Measurements from ENCODE around the gene PTCD2. TPM values are rescaled to one million over a fixed set of nuclear protein-coding genes. Genes with fewer than 3 reads are reported as not detected.

Gene PTCD2
- total RNA-seq, 4 donors from 2014 or later, result 6.3 to 17.4 (median 11.8) TPM

DNA sequence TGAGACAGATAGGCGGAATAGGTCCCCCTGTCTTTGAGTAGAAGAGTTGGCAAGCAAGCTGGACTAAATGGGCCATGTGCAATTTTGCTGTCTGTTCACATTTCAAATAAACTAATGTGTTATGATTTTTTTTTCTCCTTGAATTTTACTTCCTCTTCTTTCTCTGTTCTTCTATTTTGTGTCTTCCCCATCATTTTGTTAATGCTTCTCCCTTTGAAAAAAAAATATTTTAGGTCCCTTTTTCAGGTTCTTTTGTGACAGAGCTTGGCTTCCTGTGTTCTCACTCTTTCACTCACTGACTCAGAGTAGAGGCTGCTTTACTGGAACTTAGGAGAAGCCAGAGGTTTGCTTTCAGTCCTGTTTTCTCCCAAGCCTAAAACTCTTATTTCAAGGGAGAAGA is 48.1 kb downstream of the PTCD2 start:
- DNase-seq (ENCODE audit: low spot score in 2 of 2), result no peak
- H3K4me3 ChIP-seq, result no peak overlapping the region
- peaks cover 0 to 6% (median 2%) of the 10 kb centered on the region in 4 donors for H3K4me1 ChIP-seq
- TF ChIP-seq CTCF (IDR thresholded peaks at IDR 0.05) (no peak), POLR2A (IDR thresholded peaks at IDR 0.05) (no peak), EP300 (IDR thresholded peaks at IDR 0.05) (no peak)
- H3K9me3 ChIP-seq, result no peaks in the 10 kb centered on the region
- H3K27me3 ChIP-seq, result no peaks in the 10 kb centered on the region
- WGBS, 2 donors, result 93 to 96% methylated on average over 1 of the region's 1 CpG
- H3K27ac ChIP-seq, result no peak overlapping the region
- peaks cover 0 to under 1% (median 0%) of the 10 kb centered on the region in 3 donors for H3K36me3 ChIP-seq

DNA sequence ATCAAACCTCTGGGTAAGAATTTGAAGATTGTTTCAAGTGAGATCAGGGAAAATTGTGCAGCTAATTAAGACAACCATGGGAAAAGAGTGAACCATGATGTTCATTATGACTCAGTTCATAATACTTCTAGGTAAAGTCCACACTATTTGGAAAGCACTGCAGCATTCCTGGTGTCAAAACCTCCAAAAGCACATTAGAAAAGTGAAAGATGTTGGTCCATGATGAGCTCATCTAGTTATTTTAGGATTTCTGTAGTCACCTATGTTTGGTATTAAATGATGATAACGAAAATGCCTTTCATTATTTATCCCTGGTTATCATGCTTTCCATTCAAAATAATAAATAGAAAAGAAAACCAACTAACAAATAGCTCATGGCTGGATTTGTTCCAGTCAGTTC is 49.1 kb downstream of the PTCD2 start:
- WGBS, 2 donors, result 84 to 96% methylated on average over 1 of the region's 1 CpG
- no peak for TF ChIP-seq EP300 (IDR thresholded peaks at IDR 0.05)
- no peak for DNase-seq (ENCODE audit: low spot score in 2 of 2)
- H3K4me3 ChIP-seq, result no peak overlapping the region
- H3K27ac ChIP-seq, result no peak overlapping the region
- H3K27me3 ChIP-seq, result no peaks in the 10 kb centered on the region
- H3K4me1 ChIP-seq, result peaks cover 0 to 6% (median 2%) of the 10 kb centered on the region in 4 donors
- no peaks in the 10 kb centered on the region for H3K9me3 ChIP-seq
- no peaks in the 10 kb centered on the region for H3K36me3 ChIP-seq

DNA sequence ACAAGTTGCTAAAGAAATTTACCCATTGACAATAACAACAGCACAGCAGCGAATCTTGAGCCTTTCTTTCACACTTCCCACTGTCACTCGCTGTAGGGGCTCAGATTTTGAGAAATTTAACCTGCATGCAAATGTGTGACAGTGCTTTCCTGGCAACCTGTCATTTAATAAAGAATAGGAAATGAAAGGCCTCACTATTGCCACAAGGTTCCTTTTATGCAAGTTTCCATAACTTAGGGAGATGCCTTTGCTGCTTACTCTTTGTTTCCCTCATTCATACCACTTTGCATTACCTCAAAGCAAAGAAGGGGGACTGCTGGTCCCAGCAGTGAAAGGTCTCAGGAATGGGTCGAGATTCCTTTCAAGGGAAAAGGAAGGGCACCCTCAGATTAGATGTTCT is 49.5 kb downstream of the PTCD2 start:
- DNase-seq (ENCODE audit: low spot score in 2 of 2), result no peak
- Histone ChIP-seq H3K4me1 (peaks cover 0 to 6% (median 2%) of the 10 kb centered on the region in 4 donors), H3K4me3 (no peak overlapping the region), H3K9me3 (no peaks in the 10 kb centered on the region), H3K36me3 (no peaks in the 10 kb centered on the region), H3K27ac (no peak overlapping the region), H3K27me3 (no peaks in the 10 kb centered on the region)
- TF ChIP-seq POLR2A (IDR thresholded peaks at IDR 0.05) (no peak), EP300 (IDR thresholded peaks at IDR 0.05) (no peak), CTCF (IDR thresholded peaks at IDR 0.05) (no peak)
- 85% methylated on average over 3 of the region's 3 CpGs for WGBS, 2 donors

DNA sequence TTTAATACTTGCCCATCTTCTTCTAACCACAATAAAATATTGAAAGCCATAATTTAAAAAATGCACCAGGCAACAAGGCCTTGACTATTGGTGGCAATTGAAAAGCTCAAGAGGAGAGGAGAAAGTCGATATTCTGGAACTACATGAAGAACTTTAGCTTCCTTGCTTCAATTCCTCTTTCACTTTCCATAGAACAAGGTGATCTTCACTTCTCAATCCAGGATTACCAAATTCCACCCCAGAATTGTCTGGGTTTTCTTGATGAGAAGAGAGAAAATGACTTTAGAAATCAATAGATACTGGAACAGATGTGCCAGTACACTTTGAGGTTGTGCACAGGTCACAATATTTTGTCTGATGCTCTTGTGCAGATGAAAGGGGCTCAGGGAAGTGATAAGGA is 52.2 kb downstream of the PTCD2 start:
- Histone ChIP-seq H3K4me3 (no peak overlapping the region), H3K9me3 (no peaks in the 10 kb centered on the region), H3K36me3 (no peaks in the 10 kb centered on the region), H3K27ac (no peak overlapping the region), H3K4me1 (peaks cover 0 to 1% (median 0%) of the 10 kb centered on the region in 4 donors), H3K27me3 (no peaks in the 10 kb centered on the region)
- no peak for TF ChIP-seq POLR2A (IDR thresholded peaks at IDR 0.05)
- no peak for TF ChIP-seq CTCF (IDR thresholded peaks at IDR 0.05)
- no peak for TF ChIP-seq EP300 (IDR thresholded peaks at IDR 0.05)
- 72 to 84% methylated on average over 1 of the region's 1 CpG for WGBS, 2 donors
- no peak for DNase-seq (ENCODE audit: low spot score in 2 of 2)

DNA sequence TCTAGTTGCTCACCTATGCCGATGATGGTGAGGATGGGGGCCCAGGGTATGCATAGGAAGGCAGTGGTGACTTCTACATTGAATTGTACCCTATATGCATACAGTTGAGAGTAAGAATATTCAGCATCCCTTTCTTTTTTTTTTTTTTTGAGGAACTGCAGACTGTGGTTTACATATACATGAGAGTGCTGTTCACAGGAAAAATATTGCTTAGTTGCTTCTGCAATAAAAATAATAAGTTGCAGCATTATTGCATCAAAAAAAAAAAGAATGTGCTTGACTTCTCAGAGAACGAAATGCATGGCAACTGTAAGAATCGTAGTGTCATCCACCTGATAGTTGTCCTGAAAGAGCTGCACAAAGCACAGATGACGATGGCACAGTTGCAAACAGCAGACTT is 52.8 kb downstream of the PTCD2 start:
- Histone ChIP-seq H3K4me1 (peaks cover 0 to 7% (median 2%) of the 10 kb centered on the region in 4 donors), H3K4me3 (no peak overlapping the region), H3K36me3 (no peaks in the 10 kb centered on the region), H3K27me3 (no peaks in the 10 kb centered on the region), H3K9me3 (no peaks in the 10 kb centered on the region), H3K27ac (no peak overlapping the region)
- 81 to 87% methylated on average over 4 of the region's 4 CpGs for WGBS, 2 donors
- DNase-seq (ENCODE audit: low spot score in 2 of 2), result no peak
- TF ChIP-seq EP300 (IDR thresholded peaks at IDR 0.05) (no peak), CTCF (IDR thresholded peaks at IDR 0.05) (no peak), POLR2A (IDR thresholded peaks at IDR 0.05) (no peak)

GRCh38 chr5:72374844-72375243 is 54.7 kb downstream of the PTCD2 start:
- DNase-seq (ENCODE audit: low spot score in 2 of 2), result no peak
- no peaks in the 10 kb centered on the region for H3K9me3 ChIP-seq
- TF ChIP-seq POLR2A (IDR thresholded peaks at IDR 0.05), result no peak
- TF ChIP-seq CTCF (IDR thresholded peaks at IDR 0.05), result no peak
- no peak for TF ChIP-seq EP300 (IDR thresholded peaks at IDR 0.05)
- no peaks in the 10 kb centered on the region for H3K36me3 ChIP-seq
- no peak overlapping the region for H3K4me3 ChIP-seq
- H3K27ac ChIP-seq, result no peak overlapping the region
- H3K27me3 ChIP-seq, result no peaks in the 10 kb centered on the region
- WGBS, 2 donors, result 94 to 95% methylated on average over 3 of the region's 3 CpGs
- H3K4me1 ChIP-seq, result peaks cover 0 to 22% (median 8%) of the 10 kb centered on the region in 4 donors

Measured in tibial nerve (tissue), 4 donors.